ENCODE measurements around the gene PPAN.

The PPAN gene

DNA sequence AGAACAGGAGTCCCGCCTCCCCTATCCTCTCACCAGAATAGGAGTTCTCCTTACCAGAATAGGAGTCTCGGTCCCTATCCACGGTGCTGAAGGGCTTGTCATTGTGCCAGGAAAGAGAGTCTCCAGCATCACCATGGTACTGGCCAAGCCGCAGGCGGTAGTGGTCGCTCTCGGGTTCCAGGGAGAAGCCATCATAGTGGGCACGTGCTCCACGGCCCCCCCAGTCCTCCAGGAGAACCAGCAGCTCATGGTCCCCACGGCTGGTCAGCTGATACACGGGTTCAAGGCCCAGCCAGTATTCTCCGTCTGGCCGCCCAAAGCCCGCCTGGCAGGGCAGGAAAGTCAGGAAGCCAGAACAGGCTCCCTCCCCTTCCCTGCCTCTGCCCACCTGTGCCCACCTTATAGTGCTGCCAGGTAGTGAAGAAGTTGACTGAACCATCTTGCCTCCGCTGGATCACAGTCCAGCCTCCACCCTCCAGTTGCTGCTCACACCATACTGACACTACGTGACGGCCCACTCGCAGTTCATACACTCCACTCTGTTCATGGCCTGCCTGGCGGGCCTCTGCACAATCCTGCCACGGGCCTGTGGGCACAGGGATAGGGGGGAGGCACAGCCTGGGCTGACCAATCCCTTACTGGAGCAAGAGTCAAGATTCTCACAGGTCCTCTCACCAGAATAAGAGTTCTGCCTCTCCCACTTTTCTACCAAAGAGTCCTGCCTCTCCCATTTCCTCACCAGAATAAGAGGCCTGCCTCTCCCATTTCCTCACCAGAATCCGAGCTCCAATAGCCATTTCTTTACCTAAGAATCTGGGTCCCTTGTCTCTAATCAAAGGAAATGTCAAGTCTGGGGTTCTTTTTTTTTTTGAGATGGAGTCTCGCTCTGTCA is 12.6 kb upstream of the PPAN start:
- DNase-seq, result no peak

DNA sequence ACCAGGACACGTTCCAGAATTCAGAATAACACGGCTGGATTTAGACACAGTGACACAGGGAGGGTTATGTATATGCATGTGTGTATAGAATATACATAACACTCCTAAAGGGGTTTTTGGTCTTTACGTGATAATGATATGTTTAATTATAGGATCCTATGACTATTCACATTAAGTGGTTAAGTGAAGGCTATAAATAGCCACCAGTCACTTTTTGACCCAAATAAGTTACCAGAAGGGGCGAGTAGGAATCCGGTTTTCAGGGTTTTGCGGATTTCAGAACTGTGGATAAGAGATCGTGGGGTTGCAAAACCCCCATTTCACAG is 10.6 kb upstream of the PPAN start:
- DNase-seq, result no peak

DNA sequence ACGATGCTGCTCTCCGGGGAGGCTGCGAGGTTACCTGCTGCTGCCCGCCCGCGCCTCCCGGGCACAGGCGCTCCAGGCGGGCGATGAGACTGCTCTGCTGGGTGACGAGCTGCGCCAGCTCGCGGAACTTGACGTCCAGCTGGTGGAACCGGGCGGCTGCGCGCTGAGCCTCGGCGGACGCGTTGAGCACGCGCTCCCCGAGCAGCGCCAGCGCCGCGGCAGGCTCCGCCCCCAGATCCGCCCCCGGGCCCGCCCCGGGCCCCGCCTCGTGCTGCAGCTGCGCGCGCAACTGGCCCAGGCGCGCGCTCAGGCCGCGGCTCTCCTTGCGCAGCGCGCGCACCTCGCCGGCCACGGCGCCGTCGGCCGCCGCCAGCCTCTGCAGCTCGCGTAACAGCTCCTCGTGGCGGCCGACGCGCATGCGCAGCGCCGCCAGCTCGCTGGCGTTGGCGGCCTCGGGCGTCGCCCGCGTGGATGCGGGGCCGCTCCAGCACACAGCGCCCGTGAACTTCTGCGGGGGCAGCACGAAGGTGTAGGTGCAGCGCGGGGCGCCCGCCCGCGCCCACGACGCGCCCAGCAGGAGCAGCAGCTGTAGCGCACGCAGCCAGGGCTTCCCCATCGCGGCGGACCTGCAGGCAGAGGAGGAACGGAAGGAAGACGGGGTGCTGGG is 10.1 kb upstream of the PPAN start:
- DNase-seq, result peak; percentile 95

DNA sequence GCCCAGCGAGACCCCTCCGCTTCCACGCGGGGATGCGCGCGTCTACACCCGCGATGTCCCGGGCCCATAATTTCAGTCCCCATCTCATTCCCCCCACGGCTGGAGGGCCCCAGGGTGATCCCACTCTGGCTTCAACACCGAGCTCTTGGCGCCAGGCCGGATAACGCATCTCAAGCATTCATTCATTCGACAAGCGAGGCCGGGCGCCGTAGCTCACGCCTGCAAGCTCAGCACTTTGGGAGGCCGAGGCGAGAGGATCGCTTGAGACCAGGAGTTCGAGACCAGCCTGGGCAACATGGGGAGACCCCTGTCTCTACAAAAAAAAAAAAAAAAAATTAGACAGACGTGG is 9.6 kb upstream of the PPAN start:
- no peak for DNase-seq

DNA sequence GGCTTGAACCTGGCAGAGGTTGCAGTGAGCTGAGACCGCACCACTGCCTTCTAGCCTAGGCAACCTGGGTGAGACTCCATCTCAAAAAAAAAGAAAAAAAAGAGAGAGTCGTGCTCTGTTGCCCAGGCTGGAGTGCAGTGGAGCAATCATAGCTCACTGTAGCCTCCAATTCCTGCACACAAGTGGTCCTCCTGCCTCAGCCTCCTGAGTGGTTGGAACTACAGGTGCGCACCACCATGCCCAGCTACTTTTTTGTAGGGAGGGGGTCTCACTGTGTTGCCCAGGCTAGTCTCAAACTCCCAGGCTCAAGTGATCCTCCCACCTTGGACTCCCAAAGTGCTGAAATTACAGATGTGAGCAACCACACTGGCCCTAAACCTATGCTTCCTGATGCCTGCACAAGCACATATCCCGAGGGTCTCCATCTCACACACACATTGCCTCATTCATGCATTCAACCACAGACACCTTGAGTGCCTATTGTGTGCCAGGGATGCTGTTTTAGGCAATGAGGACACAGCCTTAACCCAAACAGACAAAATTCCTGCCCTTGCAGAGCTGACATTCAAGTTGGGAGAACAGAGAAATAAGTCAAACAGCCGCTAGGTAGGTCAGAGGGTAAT is 5.9 kb upstream of the PPAN start:
- DNase-seq, result no peak

DNA sequence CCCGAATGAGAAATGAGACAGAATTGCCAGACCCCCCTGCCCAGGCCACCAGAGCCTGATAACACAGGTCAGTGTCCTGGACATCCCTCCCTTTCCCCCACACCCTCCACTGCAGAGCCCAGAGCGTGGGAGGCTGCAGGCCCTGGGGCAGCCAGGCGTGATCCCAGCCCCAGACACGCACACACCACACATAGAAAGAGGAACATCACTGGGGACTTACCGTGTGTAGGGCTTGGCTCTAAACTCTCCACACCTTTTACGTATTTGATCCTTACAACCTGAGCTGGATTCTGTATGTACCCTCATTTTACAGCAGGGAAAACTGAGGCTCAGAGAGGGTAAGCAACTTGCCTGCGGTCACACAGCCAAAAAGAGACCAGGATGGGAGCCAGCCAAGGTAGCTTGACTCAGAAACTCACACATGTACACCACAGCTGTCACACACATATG is 3.4 kb upstream of the PPAN start:
- no peak for DNase-seq

DNA sequence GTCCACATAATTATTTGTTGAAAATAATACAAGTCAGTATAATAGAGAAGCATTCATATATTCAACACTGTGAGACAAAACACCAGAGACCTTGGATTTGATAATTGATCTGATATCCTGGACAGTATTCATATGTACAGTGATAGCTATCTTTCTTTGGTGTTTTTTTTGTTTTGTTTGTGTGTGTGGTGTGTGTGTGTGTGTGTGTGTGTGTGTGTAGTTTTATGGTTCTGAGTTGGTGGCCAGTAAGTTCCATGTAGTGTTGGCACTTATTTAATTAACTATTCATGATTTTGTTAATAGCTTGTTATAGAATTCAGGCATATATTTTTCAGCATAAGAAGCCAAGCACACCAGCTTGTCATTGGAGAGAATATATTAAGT is 2.0 kb upstream of the PPAN start:
- DNase-seq, result no peak

DNA sequence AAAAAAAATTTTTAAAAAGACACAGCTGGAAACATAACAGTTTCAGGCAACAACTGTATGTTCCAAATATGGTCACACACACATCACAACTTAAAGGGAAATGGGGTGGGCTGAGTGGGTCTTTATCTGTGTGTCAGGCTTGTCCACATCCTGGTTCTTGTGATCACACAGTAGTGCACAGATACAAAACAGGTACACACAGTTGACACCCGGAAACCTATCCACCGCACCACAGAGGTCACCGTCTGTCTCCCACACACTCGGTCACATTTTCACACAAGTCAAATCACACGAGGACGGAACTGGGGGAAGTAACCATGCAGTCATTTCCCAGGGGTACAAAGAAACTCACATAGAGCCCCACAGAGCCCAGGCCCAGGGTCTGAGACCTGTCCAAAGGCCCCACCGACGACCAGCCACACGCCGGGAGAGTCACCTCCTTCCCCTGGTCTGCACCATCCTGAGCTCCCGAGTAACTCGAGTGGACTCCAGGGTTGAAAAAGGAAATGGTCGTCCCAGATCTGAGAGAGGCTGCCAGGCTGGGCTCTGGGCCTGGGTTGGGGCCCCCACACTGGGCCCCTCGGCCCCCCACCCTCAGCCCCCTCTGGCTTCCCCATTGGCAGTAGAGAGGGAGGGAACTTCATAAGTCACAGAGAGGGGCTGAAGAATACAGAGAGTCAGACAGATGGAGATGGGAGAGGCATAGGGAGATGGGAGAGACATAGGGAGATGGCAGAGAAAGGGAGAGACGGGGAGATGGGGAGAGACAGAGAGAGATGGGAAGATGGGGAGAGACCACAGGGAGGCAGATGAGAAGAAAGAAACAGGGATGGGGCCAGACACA is 1.3 kb upstream of the PPAN start:
- DNase-seq, result no peak

DNA sequence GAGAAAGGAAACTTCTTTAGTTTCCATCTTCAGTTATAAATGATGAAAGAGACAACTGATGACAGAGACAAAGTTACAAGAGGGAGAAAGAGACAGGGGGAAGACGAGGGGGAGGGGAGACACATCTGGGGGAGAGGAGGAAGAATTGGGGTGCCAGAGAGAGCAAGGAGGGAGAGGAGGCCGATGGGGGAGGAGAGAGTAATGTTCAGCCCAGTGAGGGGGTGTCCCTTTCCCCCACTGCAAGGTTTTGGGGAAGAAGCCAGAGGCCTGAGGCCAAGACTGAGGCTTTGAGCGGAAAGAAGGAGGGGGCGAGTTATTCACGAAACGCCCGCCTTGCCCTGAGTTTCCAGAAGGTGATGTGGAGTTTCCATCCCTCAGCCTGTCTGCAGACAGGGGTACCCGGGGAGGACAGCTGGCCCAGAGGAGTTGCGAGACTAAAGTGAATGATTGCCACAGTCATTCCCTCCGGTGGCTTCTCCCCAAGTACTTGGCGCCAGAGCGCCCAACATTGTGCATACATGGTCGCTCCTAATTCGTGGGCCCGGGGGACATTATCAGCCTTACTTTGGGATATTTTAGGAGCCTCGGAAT is 558 bp upstream of the PPAN start:
- DNase-seq, result no peak

DNA sequence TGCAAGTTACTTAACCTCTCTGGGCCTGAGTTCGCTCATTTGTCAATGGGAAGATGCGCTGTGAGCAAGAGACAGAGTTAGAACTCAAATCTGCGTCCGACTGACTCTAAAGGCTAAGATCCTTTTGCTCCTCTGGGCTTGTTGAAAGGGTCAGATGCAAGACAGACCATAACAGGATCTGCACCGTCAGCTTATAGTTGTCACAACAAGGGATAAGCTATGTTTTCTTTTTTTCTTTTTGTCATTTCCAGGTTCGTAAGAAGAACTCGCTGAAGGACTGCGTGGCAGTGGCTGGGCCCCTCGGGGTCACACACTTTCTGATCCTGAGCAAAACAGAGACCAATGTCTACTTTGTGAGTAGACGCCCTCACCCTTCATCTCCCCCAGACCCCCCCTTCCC is 1.1 kb downstream of the PPAN start:
- no peak for DNase-seq

DNA sequence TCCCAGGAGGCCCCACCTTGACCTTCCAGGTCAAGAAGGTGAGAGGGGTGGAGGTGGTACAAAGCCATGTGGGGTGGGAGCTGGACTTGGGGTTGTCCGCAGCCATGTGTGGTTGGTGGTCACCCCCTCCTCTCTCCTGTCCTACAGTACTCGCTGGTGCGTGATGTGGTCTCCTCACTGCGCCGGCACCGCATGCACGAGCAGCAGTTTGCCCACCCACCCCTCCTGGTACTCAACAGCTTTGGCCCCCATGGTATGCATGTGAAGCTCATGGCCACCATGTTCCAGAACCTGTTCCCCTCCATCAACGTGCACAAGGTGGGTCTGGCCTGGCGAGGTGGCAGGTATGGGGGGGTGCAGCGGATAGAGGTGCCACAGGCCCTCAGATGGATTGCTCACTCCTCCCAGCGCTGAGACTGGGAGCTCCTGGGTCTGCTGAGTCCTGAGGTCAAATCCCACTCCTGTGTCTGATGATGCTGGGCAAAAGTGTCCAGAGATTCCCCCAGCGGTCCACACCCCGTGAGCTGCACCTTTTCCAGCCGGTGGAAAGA is 1.7 kb downstream of the PPAN start:
- no peak for DNase-seq

DNA sequence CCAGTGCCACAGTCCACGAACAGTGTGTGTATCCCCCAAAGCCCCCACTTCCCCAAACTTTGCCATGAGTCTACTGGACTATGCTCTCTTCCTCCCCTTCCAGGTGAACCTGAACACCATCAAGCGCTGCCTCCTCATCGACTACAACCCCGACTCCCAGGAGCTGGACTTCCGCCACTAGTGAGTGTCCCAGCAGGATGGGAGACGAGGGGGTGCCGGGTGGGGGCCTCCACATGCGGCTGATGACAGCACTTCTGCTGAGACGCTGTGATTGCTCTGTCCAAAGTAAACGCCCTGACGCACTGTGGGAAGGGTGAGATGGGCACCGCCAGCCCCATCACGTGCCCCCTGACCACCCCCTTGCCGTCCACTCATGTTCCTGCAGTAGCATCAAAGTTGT is 3.4 kb downstream of the PPAN start:
- DNase-seq, result no peak

DNA sequence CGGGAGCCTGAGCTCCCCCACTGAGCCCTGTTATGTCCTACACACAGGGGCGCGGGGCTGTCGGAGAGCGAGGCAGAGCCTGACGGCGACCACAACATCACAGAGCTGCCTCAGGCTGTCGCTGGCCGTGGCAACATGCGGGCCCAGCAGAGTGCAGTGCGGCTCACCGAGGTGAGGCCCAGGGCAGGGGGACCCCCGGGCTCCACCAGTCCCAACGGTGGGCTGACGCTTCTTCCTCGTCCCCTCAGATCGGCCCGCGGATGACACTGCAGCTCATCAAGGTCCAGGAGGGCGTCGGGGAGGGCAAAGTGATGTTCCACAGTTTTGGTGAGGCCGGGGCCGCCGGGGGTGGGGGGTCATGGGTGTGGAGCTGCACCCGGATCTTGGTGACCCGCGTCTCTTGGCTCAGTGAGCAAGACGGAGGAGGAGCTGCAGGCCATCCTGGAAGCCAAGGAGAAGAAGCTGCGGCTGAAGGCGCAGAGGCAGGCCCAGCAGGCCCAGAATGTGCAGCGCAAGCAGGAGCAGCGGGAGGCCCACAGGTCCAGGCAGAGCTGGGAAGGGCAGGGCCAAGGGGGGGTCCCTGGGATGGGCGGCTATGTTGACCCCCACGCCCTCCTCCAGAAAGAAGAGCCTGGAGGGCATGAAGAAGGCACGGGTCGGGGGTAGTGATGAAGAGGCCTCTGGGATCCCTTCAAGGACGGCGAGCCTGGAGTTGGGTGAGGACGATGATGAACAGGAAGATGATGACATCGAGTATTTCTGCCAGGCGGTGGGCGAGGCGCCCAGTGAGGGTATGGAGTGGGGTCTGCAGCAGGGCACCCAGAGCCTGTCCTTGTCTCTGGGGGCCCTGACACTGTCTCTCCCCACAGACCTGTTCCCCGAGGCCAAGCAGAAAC is 4.2 kb downstream of the PPAN start:
- DNase-seq, result no peak

DNA sequence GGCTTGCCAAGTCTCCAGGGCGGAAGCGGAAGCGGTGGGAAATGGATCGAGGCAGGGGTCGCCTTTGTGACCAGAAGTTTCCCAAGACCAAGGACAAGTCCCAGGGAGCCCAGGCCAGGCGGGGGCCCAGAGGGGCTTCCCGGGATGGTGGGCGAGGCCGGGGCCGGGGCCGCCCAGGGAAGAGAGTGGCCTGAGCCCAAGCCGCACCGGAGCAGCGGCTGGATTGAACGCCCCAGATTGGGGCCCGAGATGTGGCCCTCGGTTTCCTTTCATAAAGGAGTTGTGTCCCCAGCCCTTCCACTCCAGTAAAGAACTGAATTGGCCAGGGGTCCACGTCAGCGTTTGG is 4.8 kb downstream of the PPAN start:
- DNase-seq, result no peak

DNA sequence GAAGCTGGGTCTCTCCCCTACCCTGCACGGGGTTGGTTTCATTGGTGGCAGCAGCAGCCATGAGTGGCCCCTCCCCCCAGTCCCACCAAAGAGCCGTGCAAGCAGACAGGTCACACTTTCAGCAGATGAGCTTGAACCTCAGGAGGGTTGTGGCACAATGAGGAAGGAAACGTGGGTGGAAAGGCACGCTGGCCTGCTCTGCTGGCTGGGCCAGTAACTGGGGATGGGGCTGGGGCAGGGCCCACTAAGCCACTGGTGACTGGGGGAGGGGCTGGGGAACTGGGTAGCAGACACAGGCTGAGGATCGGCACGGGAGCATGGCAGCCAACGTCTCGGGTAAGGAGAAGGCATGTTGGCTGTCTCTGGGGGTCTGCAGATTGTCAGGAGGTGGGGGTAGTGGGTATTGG is 5.2 kb downstream of the PPAN start, which contains the start of gene P2RY11:
Gene P2RY11 (plus strand): TSS at position 289 of the 407 bp plus-strand sequence. CDS start 29 bp downstream, at position 318.
- no peak for DNase-seq

DNA sequence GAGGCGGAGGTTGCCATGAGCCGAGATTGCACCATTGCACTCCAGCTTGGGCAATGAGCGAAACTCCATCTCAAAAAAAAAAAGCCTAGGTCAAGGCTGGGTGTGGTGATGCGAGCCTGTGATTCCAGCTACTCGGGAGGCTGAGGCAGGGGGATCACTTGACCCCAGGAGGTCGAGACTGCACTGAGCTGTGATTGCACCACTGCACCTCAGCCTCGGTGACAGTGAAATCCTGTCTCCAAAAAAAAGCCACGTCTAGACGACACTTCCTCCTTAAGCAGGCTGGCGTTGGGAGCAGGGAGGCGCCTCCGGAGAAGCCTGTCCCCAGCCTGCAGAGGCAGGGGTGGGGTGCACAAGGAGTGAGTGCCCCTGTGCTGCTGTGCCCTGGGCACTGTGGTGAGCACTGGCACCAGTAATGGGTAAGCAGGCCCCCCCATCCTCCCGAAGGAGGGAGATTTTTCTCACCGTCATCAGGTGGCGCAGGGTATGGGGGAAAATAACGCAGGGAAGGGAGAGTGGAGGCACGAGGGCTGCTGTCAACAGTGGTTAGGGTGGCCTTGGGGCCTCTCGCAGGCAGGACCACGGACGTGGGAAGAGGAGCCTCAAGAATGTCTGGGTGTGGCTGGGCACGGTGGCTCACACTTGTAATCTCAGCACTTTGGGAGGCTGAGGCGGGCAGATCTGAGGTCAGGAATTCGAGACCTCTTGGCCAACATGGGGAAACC is 6.0 kb downstream of the PPAN start:
- no peak for DNase-seq

DNA sequence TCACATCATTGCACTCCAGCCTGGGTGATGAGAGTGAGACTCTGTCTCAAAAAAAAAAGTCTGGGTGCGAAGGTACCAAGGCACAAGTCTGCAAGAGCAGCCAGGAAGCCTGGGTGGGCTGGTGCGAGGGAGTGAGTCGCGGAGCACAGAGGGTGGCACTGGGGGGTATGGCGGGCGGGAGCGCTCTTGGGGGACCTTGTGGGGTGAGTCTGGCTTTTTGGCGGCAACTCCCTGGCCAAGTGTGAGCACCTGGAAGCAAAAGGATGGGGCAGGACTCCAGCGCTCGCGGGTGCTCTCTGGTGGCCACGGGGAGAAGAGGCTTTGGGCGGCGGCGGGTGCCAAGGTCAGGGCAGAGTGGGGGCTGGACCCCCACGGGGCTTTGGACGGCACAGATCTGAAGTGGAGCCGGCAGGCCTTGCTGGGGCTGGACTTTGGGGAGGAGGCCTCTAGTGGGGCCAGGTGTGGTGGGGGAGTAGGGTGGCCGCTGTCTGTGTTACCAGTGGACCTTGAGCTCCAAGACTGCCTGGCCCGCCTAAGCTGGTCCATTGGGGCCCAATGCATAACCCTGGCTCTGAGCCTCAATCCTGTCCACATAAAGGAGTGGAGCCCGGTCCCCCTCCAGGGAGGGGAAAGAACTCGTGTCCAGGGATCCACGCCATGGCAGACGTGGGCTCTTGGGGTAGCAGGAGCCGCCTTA is 6.9 kb downstream of the PPAN start:
- DNase-seq, result peak; percentile 14

DNA sequence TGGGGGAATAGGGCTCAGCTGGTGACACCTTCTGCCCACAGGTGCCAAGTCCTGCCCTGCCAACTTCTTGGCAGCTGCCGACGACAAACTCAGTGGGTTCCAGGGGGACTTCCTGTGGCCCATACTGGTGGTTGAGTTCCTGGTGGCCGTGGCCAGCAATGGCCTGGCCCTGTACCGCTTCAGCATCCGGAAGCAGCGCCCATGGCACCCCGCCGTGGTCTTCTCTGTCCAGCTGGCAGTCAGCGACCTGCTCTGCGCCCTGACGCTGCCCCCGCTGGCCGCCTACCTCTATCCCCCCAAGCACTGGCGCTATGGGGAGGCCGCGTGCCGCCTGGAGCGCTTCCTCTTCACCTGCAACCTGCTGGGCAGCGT is 7.4 kb downstream of the PPAN start:
- no peak for DNase-seq

DNA sequence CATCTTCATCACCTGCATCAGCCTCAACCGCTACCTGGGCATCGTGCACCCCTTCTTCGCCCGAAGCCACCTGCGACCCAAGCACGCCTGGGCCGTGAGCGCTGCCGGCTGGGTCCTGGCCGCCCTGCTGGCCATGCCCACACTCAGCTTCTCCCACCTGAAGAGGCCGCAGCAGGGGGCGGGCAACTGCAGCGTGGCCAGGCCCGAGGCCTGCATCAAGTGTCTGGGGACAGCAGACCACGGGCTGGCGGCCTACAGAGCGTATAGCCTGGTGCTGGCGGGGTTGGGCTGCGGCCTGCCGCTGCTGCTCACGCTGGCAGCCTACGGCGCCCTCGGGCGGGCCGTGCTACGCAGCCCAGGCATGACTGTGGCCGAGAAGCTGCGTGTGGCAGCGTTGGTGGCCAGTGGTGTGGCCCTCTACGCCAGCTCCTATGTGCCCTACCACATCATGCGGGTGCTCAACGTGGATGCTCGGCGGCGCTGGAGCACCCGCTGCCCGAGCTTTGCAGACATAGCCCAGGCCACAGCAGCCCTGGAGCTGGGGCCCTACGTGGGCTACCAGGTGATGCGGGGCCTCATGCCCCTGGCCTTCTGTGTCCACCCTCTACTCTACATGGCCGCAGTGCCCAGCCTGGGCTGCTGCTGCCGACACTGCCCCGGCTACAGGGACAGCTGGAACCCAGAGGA is 7.9 kb downstream of the PPAN start:
- no peak for DNase-seq
